ENCODE measurements around the gene AKR7A2.

The AKR7A2 gene

GRCh38 chr1:19311931-19312781 lies at the start of gene AKR7A2, which contains the start of gene SLC66A1:
TSS of gene AKR7A2 (minus strand) at chr1:19312144. CDS start at chr1:19312124, 20 bp downstream.
TSS of gene SLC66A1 (plus strand) at chr1:19312326. CDS start at chr1:19317678, 5,352 bp downstream.
- DNase-seq = peak; percentile 87 to 90

- no peak for DNase-seq
Measured at GRCh38 chr1:19360843-19361610, 49.1 kb upstream of the AKR7A2 start.

- no peak for DNase-seq
Measured at GRCh38 chr1:19360432-19360831, 48.5 kb upstream of the AKR7A2 start.

- no peak for DNase-seq
Measured at GRCh38 chr1:19360016-19360415, 48.1 kb upstream of the AKR7A2 start.

- DNase-seq = no peak
Measured at GRCh38 chr1:19359357-19359756, 47.4 kb upstream of the AKR7A2 start.

- DNase-seq = no peak
Measured at GRCh38 chr1:19358710-19359109, 46.8 kb upstream of the AKR7A2 start.

- no peak for DNase-seq
Measured at GRCh38 chr1:19357299-19357986, 45.5 kb upstream of the AKR7A2 start.

- DNase-seq = no peak
Measured at GRCh38 chr1:19356266-19356665, 44.3 kb upstream of the AKR7A2 start.

GRCh38 chr1:19354531-19354981 lies 42.6 kb upstream of the AKR7A2 start:
- no peak for DNase-seq

- DNase-seq = no peak
Measured at GRCh38 chr1:19353596-19353995, 41.7 kb upstream of the AKR7A2 start.

- DNase-seq = no peak
Measured at GRCh38 chr1:19352839-19353238, 40.9 kb upstream of the AKR7A2 start.

- no peak for DNase-seq
Measured at GRCh38 chr1:19351873-19352272, 39.9 kb upstream of the AKR7A2 start.

- DNase-seq = no peak
Measured at GRCh38 chr1:19350566-19350965, 38.6 kb upstream of the AKR7A2 start.

GRCh38 chr1:19349999-19350398 lies 38.1 kb upstream of the AKR7A2 start:
- no peak for DNase-seq

- DNase-seq = no peak
Measured at GRCh38 chr1:19348441-19349198, 36.7 kb upstream of the AKR7A2 start.

GRCh38 chr1:19347533-19348172 lies 35.7 kb upstream of the AKR7A2 start:
- no peak for DNase-seq

GRCh38 chr1:19346026-19346425 lies 34.1 kb upstream of the AKR7A2 start:
- DNase-seq = no peak

- DNase-seq = no peak
Measured at GRCh38 chr1:19345391-19345790, 33.4 kb upstream of the AKR7A2 start.

GRCh38 chr1:19344831-19345230 lies 32.9 kb upstream of the AKR7A2 start:
- DNase-seq = no peak

GRCh38 chr1:19344372-19344810 lies 32.4 kb upstream of the AKR7A2 start:
- peak; percentile 51 to 61 for DNase-seq

- DNase-seq = no peak
Measured at GRCh38 chr1:19343617-19344350, 31.8 kb upstream of the AKR7A2 start.

Data from activated CD4-positive, alpha-beta T cell treated with anti-CD3 and anti-CD28 coated beads, Interleukin-2, amount 50 U/mL, for 48 hours (primary cell).